ENCODE measurements around the gene DAP.

GRCh38 chr5:10733426-10733825, 27.6 kb downstream of the DAP start:
- TF ChIP-seq CTCF (conservative IDR thresholded peaks at IDR 0.05; ENCODE audit: low read depth, low read length) (no peak), EZH2 (IDR thresholded peaks at IDR 0.05; ENCODE audit: borderline replicate concordance, low read depth, low read length, poor library complexity, severe bottlenecking) (no peak)

All from A673 (cell line).